ENCODE results near the gene AOPEP.
"Not testable (repeated sequence)": the region's sequence is repeated elsewhere in the genome, so short reads cannot be mapped to it uniquely, and the experiment has no call there.

The AOPEP gene

DNA sequence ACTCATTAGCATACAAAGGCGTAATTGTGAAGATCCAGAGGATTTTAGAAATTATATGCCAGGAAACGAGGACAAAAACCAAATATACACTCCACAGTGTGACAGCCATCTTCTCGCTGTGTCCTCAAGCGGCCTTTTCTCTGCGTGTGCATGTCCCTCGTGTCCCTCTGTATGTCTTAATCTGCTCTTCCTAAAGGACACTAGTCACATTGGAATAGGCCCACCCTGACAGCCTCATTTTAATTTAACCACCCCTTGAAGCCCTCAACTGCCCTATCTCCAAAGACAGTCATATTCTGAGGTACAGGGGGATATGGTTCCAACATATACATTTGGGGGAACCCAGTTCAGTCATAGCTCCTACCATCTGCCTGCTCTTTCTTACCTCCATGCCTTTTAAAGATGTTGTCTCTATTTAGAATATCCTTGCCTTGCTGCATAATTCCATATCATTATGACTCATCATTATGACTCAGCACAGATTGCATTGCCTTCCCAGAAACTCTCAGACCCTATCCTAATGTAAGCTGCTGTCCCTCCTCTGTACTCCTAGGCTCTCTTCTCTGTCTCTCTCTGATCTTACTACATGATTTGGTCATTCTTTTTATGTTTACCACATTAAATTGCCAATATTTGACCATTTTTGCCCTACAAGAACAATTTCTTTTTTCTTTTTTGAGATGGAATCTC, 210.9 kb downstream of the AOPEP start:
- peak; percentile 94 for DNase-seq

DNA sequence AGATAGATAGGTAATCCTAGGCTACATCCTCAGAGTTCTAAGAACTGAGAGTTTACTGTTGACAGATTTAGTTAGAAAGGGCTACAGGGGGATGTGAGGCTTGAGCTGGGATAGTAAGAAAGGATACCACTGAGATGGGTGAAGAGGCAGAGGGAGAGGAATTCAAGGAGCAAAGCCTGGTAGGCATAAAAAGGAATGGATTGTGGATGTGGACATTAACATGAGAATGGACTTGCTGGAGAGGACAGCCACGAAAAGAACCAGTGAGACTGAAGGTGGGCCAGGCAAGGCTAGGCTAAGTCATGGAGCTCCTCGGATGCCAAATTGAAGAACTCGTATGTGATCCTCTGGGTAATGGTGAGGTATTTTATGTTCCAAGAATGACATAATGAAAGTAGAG, 211.9 kb downstream of the AOPEP start:
- DNase-seq = no peak

DNA sequence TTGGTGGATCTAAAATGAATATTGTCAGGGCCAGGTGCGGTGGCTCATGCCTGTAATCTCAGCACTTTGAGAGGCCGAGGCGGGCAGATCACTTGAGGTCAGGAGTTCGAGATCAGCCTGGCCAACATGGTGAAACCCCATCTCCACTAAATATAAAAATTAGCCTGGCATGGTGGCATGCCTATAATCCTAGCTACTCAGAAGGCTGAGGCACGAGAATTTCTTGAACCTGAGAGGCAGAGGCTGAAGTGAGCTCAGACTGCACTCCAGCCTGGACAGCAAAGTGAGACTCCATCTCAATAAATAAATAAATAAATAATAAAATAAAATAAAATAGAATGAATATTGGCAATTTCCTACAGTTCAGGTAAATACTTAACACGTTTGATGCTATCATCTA, 213.8 kb downstream of the AOPEP start:
- not testable (repeated sequence) for DNase-seq

DNA sequence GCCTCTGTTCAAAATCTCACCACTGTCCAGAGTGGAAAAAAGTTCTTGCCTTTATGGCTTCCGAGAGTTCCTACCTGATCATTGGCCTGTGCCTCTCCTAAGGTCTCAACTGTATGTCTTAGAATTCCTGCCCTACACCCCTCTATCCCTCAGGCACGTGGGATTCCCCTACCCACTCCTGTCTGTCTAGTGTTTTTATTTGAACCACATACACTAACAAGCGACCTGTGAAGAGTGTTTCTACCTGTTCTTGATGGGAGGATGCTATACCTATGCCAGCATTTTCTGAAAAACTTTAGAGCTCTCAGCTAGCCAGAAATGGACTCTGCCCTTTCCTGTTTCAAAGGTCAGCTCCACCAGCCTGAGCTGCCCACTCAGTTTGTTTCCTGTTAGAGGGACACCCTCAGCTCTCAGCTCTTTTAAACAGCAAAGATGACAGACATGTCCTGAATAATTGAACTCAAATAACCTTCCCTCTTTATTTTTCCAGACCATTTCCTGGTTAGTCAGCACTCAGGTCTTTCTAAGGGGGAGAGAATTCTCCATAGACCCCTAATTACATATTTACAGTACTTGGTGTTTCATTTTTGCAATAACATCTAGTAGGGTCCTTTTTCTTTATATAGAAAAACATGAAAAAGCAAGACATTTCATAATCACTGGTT, 214.8 kb downstream of the AOPEP start:
- no peak for DNase-seq

DNA sequence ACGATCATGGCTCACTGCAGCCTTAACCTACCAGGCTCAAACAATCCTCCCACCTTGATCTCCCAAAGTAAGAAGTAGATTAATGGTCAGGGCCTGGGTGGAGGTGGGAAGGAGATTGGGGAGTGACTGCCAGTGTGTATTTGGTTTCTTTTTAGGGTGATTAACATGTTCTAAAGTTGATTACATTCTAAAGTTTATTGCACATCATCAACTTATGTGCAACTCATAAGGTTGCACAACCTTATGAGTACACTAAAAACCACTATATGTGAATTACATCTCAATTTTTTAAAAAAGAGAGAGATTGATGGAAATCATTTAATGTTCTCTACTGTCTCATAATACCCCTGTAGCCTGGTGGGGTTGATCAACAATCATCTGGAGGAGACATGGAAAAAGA, 218.1 kb downstream of the AOPEP start:
- no peak for DNase-seq

DNA sequence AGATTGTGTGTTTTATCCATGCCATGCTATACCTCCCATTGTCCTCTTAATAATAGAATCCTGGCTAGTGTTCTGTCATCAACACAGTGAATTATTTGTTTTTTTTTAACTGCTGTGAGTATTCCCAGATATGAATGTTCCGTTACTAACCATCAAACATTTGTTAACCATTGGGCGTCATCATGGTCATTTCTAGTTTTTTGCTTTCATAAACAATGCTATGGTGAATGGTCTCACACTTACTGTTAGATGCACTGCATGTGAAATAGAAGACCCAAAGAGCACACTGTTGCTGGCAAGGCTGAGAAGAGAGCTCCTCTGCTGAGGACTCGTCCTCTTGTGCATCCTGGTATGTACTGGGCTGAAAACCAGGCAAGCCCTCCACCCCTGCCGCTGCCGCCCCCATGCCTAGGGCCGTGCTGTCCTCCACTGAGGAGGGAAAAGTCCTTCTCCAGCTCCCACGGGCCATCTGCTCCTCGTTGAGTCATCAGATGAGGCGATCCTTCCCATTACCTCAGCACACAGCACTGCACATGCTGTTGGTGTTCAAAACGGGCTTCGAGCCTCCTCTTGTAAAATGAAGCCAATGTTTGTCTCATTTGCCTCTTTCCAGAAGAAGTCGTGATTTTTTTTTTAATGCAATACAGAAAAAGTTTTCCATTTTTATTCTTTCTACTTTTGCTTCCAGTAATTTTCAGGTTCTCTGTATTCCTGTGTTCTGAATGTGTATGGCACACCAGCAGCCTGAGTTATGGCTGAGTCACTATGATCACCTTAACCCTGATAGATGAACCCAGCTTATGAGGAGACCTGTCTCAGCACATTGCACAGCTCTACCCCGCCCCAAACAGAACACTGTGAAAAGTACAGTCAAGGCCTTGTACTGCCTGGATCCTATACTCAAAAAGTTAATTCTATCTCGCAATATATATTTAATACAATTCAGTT, 219.0 kb downstream of the AOPEP start:
- DNase-seq = peak; percentile 79

DNA sequence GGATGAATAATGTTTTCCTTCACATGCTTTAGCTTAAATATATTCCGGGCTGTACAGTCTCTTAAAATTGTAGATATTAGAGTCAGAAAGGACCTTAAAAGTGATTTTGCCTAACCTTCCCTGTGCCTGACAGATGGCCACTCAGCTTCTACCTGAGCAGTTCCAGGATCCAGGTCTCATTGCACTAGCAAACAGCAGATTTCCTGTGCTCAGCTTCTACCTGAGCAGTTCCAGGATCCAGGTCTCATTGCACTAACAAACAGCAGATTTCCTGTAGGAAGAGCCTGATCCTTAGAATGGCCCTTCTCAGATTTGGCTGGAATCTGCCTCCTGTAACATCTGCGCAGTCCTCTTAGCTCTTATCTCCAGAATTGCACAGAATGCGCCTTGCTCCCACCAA, 219.8 kb downstream of the AOPEP start:
- DNase-seq = no peak

DNA sequence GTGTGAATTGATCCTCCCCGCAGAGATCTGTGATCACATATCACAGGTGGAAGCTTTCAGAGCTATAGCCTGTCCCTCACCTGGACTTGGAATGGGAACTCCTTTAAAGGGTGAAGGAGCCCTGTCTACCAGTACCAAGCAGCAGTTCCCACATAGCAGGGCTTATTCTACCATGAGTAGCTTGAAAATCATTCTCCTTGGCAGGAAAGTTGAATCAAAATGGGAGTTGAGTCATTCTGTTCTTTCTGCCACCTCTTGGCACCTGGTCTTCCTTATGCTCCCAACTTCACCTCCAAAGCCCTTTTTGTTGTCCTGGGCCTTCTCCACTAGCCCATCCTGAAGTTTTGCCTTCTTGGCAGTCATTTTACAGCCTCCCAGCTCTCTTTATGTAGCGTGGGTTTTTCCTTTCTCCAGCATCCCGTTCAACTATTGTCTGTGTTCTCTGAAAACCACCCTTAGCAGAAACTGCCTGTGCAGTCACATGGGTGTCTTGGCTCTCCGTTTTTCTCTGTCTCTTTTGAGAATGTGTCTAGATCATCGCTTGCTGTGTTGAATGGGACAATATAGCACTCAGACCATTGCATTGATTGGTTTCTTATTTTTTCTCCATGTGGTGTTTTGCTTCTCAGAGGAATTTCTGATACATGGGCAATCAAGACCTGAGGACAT, 222.2 kb downstream of the AOPEP start:
- no peak for DNase-seq

DNA sequence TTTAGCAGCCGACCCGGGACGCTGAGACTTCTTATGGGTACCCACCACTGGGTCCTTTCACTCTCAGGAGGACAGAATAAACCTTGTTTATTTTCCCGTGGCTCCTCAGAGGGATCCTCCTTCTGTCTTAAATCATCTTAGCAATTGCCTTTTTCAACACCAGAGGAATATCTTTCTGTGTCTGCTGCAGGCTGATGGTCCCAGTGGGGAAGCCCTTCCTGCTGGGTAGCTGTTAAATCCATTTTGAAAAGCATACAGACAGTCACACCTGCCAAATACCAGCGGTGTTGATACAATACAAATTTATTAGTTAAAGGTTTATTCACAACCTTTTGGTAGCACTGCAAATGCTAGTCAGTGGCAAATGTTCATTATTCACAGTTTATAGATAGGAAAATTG, 222.9 kb downstream of the AOPEP start:
- DNase-seq = no peak

DNA sequence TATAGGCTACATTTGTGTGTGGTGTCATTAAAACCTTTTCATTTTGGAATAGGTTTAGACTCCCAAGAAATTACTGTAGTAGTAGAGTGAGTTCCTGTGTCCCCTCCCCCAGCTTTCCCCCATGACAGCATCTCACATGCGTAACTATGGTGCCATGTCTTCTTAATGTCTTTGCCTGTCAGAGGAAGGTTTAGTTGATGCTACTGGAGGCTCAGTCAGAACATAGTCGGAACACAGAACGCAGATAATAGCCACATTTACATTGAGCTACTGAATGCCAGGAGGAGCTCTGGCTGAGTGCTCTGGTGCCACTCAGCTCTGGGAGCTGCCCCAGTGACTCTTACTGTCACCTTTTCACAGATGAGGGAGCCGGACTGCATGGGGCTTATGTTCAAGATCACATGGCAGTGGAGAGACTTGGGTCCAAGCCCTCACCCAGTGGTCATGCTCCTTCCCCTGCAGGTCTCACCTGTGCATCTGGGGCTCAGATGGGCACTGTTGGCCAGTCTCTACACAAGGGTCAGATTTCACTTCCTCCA, 223.6 kb downstream of the AOPEP start:
- no peak for DNase-seq

DNA sequence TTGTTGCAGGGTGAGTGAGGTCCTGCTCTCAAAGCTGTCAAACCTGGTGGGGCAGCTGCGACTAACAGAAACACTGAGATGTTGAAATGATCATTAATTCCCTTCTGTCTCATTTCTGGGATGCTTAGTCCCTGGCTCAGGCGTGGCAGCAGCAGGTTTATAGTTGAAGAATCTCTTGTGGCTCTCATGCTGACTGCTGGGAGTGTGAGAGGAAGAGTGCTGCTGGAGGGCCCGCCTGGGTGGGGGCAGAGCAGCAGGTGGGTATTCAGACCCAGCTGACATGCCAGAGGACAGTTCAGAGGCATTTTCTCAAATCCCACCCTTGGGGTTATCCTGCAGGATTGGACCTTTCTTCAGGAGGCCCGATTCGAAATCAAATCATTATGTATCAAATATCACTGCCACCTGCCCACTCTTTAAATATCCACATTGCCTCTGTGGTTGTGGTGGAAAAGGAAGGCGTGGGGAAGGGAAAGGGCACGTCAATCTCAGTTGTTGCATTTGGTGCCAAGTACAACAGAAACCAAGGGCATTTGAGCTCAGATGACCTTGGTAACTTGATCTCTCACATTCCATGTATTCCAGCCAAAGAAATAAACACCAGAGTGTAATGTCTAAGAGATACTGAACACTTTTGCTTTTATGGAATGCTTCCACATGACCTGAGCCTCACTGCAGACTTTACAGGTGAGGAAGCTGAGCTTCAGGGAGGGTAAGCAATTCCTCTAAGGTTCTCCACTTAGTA, 224.3 kb downstream of the AOPEP start:
- no peak for DNase-seq

DNA sequence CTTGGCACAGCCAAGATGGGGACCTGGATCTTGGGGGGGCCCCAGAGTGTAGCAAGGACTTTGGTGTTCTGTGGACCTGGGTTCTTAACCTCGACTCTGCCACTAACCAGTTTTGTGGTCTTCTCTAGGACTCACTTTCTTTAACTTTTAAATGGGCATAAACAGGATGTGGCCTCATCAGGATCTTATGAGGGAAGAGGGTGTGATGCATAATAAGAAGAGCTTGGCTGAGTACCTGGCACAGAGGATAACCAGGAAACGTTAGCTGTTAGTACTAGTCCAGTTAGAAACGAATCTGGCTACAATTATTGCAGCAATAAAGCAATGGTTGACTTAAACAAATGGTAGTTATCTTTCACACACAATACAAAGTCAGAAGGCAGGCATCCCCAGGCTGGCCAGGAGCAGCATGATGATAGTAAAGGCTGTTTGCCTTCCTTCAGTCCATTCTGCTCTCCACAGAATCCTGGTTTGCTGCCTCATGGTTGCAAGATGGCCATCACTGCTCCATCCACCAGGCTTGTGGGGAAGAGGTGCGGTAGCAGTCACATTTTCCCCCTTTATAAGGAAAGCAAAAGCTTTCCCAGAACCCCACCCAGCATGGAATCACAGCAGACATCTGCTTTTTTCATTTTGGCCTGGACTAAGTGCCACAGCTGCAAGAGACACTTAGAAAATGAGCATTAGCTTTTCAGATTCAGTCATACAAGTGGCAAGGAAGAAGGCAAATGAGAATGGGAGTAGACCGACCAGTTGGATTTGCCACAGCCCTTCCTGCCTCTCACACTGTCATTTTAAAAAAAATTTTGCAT, 225.0 kb downstream of the AOPEP start:
- no peak for DNase-seq

DNA sequence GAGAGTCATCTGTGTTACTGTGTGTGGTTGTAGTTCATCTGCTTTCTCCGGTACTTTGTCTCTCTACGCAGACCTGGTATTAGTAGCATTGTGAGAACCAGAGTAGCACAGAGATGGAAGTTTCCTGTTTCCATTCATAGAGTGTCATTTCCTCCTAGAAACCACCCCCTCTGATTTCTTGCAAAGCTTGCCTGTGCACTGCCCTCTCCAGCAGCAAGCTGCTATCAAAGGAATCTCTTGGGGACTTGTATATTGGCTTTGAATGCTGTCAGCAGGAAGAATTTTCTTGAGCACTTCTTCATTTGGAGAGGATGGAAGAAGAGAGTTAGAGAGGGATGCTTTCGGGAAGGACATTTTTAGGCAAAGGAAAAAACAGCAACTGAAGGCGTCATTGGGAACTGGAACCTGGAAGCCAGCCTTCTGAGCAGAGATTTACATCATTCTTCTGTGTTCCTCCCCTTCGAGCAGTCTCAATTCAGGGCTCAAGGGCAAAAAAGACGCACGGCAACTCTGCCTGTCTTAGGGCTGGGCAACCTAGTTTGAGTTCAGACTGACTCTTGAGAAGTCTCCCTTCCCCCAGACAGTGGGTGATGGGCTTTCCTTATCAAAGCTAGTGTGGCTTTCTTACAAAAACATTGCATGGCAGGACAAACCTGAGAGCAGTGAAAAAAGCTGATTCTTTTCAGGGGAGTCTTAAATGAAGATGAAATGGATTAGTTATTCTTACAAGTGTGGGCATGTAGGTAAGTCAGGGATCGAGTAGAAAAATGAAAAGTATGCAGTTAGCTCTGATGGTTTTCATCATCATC, 226.3 kb downstream of the AOPEP start:
- no peak for DNase-seq

DNA sequence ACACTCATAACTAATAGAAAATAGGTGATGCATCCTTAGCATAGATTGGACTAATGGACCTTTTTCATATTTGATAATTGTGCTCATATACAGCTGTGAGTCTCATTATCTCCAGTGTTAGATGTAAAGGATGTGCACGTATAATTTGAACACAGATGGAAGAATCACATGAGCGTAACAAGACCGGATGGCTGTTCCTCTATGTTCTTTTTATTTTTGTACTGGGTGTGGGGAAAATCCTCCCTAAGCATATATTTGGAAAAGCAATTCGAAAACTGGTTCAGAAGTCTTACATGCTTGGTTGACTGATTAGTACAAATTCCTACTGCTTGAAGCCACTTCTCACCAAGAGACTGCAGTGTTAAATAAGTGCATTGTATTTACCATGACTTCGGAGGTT, 230.2 kb downstream of the AOPEP start:
- DNase-seq = no peak

DNA sequence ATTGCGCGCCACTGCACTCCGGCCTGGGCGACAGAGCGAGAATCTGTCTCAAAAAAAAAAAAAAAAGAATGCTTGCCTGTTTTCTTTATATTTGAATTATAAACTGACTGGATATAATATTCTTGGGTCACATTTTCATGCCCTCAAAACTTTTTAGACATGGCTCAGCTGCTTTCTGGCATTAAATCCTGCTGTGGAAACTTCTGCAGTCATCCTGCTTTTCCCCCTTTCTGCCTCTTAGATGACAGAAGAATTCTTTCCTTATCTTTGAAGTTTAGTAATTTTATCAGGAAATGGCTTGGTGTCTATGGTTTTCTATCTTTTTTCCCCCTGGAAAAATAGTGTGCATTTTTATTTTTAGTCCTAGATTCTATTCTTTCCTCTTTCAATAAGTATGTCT, 234.5 kb downstream of the AOPEP start:
- no peak for DNase-seq

DNA sequence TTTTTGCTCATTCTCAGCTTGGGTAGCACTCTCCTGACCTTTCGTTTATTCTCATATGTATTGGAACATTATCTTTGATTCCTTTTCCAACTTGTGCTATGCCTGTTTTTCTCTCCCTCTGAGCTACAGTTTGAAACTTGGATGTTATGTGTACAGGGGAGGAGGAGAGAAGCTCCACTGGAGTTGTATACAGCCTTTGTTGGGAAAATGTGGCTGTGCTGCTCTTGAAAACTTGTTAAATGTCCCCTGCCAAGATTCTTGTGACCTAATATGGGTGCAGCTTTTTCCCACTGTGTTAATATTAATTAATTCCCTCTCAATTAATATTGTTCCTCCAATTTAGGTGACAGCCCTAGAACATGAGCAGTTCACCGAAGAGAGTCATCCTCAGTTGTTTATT, 235.4 kb downstream of the AOPEP start:
- DNase-seq = no peak

DNA sequence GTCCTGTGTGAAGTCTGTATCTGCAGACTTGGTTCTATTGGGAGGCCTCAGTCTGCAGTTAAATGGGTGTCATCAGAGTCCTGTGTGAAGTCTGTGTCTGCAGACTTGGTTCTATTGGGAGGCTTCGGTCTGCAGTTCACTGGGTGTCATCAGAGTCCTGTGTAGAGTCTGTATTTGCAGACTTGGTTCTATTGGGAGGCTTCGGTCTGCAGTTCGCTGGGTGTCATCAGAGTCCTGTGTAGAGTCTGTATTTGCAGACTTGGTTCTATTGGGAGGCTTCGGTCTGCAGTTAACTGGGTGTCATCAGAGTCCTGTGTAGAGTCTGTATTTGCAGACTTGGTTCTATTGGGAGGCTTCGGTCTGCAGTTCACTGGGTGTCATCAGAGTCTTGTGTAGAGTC, 239.1 kb downstream of the AOPEP start:
- not testable (repeated sequence) for DNase-seq

DNA sequence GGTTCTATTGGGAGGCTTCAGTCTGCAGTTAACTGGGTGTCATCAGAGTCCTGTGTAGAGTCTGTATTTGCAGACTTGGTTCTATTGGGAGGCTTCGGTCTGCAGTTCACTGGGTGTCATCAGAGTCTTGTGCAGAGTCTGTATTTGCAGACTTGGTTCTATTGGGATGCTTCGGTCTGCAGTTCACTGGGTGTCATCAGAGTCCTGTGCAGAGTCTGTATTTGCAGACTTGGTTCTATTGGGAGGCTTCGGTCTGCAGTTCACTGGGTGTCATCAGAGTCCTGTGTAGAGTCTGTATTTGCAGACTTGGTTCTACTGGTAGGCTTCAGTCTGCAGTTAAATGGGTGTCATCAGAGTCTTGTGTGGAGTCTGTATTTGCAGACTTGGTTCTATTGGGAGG, 239.5 kb downstream of the AOPEP start:
- not testable (repeated sequence) for DNase-seq

DNA sequence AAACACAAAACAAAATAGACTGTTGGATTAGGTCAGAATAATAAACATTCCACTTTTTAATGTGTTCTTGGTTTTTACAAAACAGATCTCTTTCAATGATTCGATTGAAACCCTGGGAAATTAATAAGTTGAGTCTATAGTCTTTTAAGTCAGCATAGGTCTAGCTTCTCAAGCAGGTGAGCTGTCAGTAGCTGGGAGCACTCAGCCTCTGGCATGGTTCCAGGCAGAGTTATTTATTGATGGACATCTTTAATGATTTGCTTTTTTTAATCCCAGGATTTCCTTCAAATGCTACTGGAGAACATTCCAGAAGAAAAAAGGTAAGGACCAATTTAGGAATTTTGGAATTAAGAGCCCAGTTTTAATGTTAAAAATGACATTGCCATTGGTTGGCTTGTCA, 241.0 kb downstream of the AOPEP start:
- DNase-seq = no peak
